Left renal cortex interstitium (tissue), 4 donors: Measurements from ENCODE around the gene FGD4. TPM values are rescaled to one million over a fixed set of nuclear protein-coding genes. Genes with fewer than 3 reads are reported as not detected.
A peak's percentile ranks its signal among the peaks of the same experiment; 100 is the strongest.

Experiments
- DNase-seq, 4 donors: peaks; one replicate each; pipeline ENCODE4 v3.0.0-alpha.2; 2013; ENCODE audit warnings: low read depth in 4 of 4, low spot score in 2 of 4, missing footprints in 1 of 4
- polyA plus RNA-seq, 4 donors: library from polyadenylated mRNA; unstranded; fragments of 120-200 nt; gene quantifications; one replicate each; pipeline ENCODE4 v1.2.1, GENCODE V29; 2013; ENCODE audit not compliant: insufficient read length in 4 of 4

Gene FGD4
- polyA plus RNA-seq, 4 donors: 14.2 to 18.5 (median 16.9) TPM

DNA sequence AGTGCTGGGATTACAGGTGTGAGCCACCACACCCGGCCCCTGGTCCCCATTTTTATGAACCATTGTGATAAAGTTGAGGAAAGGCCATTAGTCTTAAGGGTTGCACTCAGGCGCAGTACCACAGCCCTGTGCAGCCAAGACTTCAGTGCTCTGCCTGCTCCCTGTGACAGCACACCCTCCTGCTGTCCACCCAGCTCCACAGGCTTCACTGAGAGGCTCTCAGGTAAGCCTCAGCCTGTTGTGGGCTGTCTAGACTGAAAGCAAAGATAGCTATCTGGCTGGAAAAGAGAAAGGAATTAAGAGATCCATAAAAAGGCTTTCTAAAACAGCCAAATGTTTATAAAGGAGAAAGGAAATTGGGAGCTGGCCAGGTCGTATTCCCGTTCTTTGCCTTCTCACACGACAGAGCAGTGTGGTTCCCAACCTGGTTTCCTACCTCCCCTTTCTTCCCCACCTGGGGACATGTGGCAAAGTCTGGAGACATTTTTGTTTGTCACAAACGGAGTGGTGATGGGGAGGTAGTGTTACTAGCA lies 260.6 kb downstream of the FGD4 start:
- no peak for DNase-seq

DNA sequence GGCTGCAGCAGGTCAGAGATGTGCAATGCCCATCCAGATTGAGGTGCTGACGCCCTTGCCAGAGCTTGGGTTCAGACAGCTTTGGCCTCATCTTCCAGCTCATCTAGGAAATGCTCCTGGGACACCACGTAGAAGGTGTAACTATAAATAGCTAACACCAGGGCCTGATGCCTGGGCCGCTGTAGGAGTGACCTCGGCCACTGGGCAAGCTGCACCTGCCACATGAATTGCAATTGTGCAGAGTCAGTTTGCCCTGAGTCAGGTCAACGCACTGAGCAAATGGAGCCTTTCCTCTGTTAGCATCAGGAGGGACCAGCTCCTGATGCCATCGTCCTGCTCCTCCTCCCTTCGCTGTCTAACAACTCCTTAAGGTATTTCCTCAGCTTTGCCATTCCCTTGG lies 262.3 kb downstream of the FGD4 start:
- no peak for DNase-seq

- DNase-seq: no peak
Measured at GRCh38 chr12:32662665-32663064, 263.3 kb downstream of the FGD4 start.

- no peak for DNase-seq
Measured at GRCh38 chr12:32666018-32666417, 266.7 kb downstream of the FGD4 start.

- no peak for DNase-seq
Measured at GRCh38 chr12:32669584-32669983, 270.2 kb downstream of the FGD4 start.

- peak; percentile 15 to 44 (median 32) for DNase-seq
Measured at GRCh38 chr12:32671930-32672780, 272.8 kb downstream of the FGD4 start.

GRCh38 chr12:32679091-32679919 lies 279.9 kb downstream of the FGD4 start, which contains the start of gene DNM1L:
DNM1L (plus strand) TSS chr12:32679301; CDS start chr12:32679364, 63 bp downstream.
- peak; percentile 86 to 94 (median 90) for DNase-seq

- DNase-seq: peak in 1 of 4 donors; percentile 41
Measured at GRCh38 chr12:32679920-32680237, 280.5 kb downstream of the FGD4 start.

DNA sequence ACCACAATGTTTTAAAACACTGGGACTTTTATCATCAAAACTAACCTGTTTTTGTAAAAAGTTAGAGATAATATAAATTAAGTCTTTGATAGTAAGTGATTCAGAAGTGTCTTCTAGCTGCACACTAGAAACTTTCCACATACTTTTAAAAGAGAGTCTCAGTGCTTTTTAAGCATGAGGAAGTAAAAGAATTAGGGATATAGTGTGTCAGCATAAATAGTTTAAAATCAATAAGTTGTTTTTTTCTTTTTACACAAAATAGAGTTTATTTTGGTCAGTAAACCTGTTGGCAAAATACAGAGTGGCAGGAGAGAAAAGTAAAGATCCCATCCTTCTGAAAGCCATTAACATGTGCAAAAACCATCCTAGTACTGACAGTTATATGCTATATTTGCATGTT lies 281.4 kb downstream of the FGD4 start:
- no peak for DNase-seq

DNA sequence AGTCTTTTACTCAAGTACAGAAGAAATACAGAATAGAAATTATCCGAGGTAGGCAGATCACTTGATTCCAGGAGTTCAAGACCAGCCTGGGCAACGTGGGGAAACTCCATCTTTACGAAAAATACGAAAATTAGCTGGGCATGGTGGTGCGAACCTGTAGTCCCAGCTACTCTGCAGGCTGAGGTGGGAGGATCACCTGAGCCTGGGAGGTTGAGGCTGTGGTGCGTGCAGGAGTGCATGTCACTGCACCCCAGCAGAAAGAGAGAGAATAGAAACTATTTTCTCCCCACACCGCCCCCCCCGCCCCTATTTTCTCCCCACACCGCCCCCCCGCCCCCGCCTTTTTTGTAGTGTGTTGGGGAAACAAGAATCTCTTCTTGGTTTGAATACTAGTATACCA lies 281.9 kb downstream of the FGD4 start:
- no peak for DNase-seq

GRCh38 chr12:32686340-32686739 lies 287.0 kb downstream of the FGD4 start:
- no peak for DNase-seq

DNA sequence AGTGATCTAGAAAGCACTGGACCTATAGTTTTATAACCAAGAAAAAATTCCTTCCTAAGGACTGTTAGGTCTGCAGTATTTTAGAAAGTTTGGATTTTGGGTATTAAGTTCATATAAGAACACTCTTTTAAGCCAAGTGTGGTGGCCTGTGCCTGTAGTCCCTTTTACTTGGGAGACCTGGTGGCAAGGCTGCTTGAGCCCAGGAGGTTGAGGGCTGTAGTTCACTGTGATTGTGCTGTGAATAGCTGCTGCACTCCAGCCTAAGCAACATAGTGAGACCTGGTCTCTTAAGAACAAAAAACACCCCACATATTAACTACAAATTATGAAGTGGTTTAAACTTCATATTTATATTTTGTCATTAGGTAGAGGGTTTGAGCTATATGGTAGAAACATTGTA lies 289.4 kb downstream of the FGD4 start:
- DNase-seq: no peak

DNA sequence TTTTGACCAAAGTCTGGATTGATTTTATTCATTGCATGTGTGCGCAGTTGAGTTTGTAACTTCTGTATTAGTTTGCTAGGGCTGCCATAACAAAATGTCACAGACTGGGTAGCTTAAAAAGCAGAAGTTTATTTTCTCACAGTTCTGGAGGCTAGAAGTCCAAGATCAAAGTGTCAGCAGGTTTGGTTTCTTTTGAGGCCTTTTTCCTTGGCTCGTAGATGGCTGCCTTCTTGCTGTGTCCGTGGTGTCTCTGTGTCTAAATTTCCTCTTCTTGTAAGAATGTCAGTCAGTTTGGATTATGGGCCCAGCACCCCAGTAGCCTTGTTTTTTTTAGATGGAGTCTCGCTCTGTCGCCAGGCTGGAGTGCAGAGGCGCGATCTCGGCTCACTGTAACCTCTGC lies 291.6 kb downstream of the FGD4 start:
- no peak for DNase-seq

- no peak for DNase-seq
Measured at GRCh38 chr12:32692358-32692757, 293.0 kb downstream of the FGD4 start.

GRCh38 chr12:32693036-32693435 lies 293.7 kb downstream of the FGD4 start:
- no peak for DNase-seq
